HPDE6-E6E7 (cell line): ENCODE data around the gene PKDREJ.
"Not testable (repeated sequence)": the region's sequence is repeated elsewhere in the genome, so short reads cannot be mapped to it uniquely, and the experiment has no call there.

Source experiments
- DNase-seq: peaks from one replicate; pipeline ENCODE4 v3.0.0; 2011; ENCODE audit warnings: missing footprints; ENCODE audit errors: extremely low spot score

Gene PKDREJ, protein sequence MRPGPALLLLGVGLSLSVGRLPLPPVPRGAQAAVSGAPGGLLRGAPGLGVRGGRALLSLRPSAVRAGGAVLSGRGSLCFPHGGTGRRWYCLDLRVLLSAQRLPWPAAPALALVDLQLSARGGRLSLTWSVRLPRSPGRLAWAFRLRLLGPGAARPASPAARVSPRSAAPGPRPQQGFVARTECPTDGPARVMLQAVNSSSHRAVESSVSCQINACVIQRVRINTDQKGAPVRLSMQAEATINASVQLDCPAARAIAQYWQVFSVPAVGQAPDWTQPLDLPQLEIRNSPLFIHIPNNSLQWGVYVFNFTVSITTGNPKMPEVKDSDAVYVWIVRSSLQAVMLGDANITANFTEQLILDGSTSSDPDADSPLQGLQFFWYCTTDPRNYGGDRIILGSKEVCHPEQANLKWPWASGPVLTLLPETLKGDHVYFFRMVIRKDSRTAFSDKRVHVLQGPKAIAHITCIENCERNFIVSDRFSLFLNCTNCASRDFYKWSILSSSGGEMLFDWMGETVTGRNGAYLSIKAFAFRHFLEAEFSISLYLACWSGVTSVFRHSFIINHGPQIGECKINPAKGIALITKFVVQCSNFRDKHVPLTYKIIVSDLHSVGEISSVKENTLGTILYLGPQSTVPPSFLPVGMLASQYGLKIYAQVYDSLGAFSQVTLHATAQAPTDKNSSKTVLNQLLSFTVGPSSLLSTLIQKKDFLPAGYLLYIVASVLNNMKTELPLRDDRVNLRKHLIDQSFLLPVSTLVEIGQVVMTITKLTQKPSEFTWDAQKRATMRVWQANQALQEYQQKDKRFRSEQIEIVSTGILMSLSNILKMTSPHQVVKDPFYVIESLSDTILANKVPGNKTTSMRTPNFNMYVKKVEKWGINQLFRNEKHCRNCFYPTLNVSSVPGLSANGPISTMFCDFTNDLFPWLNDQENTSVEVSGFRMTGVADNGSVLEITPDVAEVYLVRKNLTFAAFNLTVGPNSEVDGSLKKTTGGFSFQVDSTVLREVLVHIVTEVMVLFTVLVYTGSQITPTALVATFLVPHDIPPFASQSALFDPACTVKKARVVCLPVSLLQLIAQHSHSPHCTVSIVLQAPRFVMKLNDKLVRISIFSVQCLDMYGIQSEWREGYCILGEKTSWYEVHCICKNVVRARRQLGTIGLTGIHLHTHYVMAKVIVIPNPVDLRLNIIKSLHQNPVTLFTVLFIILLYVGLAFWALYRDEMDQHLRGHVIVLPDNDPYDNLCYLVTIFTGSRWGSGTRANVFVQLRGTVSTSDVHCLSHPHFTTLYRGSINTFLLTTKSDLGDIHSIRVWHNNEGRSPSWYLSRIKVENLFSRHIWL (N-terminal part only)

DNA sequence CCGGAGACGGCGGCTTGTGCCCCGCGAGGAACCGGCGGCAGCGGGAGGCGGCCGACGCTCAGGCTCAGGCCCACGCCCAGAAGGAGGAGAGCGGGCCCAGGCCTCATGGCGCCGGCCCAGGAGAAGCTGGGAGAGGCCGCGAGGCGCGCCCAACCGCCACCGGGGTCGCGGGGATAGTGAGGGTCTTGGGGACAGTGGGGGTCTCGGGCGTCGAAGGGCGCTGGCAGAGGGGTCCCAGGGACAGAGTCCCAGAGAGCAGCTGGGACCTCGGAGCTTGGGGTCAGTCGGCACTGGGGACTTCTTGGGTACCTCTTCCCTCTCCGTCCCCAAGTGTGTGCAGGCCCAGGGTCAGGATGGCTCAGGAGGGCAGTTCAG lies at the start of gene PKDREJ:
Gene PKDREJ (minus strand): TSS at position 128 of the 375 bp plus-strand sequence. CDS start 21 bp downstream, at position 107.
- no peak for DNase-seq

DNA sequence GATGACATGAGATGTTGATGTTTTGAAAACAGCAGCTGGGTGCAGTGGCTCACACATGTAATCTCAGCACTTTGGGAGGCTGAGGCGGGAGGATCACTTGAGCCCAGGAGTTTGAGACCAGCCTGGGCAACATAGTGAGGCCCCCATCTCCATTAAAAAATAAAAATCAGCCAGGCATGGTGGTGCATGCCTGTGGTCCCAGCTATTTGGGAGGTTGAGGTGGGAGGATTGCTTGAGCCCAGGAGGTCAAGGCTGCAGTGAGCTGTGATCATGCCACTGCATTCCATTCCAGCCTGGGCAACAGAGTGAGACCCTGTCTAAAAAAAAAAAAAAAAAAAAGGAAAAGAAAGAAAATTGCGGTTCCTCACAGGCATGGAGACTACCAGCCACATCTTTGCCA lies 49.7 kb upstream of the PKDREJ start:
- not testable (repeated sequence) for DNase-seq

DNA sequence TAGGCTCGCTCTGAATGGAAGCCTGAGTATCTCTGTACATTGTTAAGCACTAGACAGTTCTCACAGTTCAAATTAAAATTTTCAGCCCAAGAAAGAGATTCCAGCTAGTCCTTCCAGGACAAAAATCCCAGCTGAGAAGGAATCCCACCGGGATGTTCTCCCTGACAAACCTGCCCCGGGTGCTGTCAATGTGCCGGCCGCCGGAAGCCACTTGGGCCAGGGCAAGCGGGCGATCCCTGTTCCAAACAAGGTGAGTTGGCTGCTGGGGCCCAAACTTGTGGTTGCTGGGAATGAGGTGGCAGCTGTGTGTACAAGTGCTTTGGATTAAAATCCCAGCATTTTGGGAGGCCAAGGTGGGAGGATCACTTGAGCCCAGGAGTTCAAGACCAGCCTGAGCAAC lies 48.9 kb upstream of the PKDREJ start:
- DNase-seq: no peak

DNA sequence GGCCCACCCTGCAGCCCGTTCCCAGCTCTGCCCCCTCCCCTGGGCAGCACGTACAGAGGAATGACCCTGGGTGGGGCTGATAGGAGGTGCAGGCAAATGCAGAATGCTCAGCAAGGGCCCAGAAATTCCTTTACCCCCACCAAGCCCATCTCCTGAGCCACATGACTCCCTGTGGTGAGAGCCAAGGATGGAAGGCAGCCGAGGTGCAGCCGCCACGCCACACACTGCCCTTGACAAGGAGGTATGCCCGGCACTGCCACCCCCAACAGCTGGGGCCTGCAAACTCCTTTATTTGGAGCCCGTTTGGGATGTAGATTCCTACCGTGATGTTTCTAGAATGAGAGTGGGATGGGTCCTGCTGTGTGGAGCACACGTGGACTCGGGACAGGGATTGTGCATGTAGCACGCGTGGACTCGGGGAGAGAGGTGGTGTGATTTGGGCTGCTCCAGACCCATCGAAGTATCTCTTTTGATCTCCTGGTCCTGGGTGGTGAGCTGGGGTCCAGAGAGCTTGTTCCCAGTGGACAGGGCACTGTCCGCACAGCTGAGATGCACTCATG lies 46.5 kb upstream of the PKDREJ start:
- DNase-seq: no peak

DNA sequence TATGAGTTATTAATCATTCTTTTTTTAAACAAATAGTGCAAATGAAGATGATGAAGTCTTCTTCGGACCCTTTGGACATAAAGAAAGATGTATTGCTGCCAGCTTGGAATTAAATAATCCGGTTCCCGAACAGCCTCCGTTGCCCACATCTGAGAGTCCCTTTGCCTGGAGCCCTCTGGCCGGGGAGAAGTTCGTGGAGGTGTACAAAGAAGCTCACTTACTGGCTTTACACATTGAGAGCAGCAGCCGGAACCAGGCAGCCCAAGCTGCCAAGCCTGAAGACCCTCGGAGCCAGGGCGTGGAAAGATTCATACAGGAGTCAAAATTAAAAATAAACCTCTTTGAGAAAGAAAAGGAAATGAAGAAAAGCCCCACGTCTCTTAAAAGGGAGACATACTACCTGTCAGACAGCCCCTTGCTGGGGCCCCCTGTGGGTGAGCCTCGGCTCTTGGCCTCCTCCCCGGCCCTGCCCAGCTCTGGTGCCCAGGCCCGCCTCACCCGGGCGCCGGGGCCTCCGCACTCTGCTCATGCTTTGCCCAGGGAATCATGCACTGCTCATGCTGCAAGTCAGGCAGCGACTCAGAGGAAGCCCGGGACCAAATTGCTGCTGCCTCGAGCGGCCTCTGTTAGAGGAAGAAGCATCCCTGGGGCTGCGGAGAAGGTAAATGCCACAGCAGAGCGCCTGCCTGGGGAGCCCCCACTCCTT lies 45.3 kb upstream of the PKDREJ start:
- no peak for DNase-seq

DNA sequence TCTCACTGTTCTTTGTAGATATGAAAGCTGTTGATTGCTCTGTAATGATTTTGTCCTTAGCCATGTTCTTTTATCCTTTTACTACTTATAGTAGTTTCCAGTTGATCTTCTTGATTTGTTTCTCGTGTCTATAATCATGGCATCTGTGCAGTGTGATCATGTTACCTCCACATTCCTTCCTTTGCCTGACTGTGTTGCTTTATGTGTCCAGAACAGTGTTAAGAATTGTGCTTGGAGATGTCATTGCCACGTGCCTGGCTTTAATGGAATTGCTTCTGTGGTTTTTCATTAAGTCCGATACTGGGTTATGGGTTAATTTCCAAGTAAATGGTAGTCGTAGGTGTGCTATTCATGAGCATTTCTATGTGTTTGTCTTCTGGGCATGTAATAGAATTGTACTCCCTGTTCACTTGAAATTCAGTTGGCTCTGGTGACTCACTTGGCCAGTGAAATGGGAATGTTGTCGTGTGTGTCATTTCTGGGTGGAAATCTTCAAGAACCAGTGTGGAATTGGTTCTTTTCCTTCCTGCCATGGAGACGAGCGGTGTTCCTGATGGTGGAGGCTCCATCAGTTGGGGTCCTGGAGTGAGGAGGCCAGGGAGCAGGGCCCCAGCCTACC lies 40.3 kb upstream of the PKDREJ start:
- no peak for DNase-seq

DNA sequence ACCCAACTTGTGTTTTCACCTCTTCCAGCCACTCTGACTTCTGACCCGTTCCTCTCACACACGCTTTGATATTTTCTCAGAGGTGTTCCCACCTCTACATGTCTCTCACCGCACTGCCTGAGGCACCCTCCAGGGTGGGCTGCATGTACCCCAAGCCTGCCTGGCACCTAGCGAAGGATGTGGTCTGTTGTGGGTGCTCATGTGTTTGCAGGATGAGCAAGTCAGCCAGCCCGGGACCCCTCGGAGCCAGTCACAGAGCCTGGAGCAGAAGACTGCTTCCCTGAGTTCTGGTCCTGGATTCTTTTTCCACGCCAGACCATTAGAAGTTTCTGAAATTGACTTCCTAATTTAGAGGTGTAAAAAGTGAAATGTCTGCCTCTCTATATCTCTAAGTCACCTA lies 37.3 kb upstream of the PKDREJ start:
- DNase-seq: no peak

DNA sequence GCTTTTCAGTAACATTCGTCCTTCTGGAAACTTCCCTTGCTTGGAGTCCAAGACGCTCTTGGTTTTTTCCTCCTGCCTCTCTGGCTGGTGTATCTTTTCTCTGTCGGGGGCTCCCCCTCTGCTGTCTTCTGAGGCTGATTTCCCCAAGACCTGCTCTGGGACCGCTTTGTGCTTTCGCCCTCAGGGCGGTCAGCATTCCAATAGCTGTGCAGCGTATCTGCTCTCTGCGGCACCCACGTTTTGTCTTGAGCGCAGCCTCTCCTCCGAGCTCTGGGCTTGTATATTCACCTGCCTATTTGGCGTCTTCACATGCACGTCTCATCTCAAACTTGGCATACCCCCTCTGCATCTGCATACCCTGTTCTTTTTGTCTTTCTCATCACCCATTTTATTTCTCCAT lies 36.0 kb upstream of the PKDREJ start:
- DNase-seq: no peak

DNA sequence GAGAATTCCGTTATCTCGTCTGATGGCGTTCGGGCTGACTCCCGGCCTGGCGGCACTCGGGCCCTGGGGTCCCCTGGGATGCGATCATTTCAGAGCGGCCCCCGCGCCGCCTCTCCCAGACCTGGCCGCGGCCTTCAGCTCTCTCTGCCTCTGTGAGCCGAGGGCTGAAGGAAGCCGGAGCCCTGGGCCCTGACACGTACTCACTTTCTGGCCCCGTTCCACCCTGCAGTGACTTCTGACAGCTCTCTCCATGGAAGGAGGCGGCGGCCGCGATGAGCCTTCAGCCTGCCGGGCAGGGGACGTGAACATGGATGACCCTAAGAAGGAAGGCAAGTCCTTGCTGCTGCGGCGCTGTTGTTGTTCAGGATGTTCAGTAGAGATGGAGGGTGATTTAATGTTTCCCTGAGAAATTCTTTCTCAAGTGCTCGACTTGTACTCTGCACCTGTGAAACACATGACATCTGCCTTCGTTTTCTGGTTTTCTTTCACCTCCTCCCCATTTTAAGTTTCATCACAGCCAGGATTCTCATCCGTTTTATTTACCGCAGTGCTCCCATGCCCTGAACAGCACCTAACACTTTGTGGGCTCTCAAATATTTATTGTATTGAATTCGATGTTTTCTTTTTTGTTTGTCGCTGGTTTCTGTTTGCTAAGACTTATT lies 34.1 kb upstream of the PKDREJ start:
- DNase-seq: peak; percentile 10

DNA sequence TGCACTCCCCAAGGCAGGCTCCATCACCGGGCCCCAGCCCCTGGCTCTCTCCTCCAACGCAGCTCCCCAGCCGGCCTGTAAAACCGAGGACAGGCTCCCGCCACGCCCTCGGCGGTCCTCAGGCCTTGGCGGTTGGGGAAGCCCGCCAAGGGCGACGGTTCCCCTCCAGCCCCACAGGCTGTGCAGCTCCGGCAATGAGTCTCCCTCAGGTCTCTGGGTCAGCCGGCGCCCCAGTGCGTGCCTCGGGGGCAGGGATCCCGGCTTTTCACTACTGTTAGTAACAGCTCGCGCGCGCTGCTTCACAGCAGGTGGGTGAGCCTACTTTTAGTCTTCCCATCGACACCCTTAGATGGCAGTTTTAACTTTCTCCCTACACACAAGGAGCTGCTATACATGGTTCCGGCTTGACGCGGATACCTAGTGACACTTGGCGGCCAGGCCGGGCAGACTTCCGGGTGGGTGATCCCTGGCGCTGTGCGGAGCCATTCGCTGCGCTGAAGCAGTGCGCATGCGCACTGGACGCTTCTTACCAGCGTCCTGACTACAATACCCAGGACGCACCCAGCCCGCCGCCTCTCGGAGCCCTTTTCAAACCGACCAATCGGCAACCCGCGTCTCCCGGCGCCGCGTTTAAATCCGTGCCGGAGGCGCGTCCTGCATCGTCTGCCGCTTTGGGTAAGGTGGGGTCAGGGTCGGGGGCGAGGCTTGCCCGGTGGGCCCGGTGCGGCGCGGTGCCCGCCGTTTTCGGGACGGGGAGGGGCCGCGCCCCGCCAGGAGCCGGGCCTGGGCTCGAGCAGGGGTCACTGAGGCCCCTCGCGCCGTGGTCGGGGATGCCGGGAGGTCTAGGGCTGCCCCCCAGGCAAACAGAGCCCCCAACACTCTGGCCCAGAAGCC lies 33.4 kb upstream of the PKDREJ start, which contains the start of gene GTSE1:
Gene GTSE1 (plus strand): TSS at position 614 of the 894 bp plus-strand sequence. CDS start 531 bp downstream, outside the sequence.
- peak; percentile 99 for DNase-seq

DNA sequence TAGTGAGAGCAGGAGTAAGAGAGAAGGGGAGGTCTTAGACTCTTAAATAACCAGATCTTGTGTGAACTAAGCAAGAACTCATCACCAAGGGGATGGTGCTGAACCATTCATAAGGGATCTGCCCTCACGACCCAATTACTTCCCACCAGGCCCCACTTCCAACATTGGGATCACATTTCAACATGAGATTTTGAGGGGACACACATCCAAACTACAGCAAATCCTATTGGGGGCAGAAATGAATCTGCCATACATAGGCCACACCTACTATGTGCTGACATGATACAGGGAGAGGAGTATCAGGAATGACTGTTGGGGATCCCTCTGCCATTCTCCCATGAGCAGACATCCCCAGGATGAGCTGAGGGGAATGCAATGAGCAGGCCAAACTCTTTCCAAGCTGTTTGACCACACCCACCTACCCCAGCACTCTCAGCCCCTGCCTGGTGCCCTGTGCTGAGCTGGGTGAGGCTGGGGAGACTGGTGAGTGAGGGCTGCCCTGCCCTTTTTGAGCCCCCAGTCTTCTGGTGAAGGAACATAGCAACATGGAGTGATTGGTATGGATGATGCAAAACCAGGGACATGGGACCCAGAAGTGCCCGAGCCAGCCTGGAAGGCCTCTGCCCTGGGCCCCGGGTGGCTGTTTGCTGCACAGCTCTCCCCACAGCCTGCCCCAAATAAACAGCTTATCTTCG lies 32.3 kb upstream of the PKDREJ start:
- no peak for DNase-seq

DNA sequence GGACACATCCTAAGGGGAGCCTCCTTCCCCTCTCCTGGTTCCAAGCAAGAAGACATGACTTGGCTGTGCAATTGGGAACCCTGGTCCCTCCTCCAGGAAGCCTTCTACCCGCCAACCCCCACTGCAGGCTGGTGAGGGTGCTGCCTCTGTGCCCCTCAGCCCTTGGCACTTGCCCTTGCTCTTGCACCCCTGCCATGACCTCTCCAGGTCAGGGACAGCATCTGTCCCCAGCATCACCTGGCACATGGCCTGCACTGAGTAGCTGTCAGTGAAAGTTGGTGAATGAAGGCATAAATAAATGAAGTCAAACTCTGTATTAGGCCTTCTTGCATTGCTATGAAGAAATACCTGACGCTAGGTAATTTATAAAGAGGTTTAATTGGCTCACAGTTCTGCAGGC lies 31.6 kb upstream of the PKDREJ start:
- DNase-seq: no peak

DNA sequence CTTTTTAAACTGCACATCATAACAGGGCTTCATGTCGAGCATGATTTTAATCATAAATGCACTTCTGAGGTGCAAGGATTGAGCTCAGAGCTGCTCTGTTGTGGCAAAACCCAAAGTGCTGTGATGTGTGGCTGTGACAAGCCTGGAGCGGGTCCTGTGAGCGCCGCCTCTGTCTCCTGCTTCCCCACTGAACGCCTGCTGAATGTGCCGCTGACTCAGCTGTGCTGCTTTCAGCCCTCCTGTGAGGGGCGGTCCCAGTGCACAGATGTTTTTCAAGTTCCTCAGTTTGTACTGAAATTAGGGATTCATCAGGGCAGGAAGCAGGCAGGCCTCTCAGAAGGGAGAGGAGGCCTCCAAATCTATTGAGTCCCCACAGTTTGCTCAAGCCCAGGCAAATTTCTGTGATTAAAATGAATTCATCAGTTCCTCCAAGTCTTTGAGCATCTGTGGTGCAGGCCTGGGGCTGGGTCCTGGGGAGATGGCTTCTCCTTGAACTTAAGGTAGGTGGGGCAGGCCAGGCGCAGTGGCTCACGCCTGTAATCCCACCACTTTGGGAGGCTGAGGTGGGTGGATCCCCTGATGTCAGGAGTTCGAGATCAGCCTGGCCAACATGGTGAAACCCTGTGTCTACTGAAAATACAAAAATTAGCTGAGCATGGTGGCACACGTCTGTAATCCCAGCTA lies 30.6 kb upstream of the PKDREJ start:
- no peak for DNase-seq

DNA sequence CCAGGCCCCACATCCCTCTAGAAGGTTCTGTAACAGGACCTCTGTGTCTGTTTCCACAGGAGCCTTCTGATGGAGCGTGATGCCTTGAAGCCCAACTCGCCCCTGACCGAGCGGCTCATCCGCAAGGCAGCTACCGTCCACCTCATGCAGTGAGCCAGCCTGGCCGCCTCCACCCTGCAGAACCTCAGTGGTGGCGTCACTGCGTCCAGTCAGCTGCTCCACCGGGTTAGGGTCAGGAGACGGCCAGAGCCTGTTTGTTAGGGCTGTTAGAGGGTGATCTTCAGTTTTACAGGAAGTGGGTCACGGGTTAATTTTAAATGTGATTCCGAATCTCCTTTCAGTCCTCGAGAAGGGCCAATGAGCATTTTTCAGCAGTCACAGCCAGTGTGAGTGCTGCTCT lies 29.6 kb upstream of the PKDREJ start:
- no peak for DNase-seq

DNA sequence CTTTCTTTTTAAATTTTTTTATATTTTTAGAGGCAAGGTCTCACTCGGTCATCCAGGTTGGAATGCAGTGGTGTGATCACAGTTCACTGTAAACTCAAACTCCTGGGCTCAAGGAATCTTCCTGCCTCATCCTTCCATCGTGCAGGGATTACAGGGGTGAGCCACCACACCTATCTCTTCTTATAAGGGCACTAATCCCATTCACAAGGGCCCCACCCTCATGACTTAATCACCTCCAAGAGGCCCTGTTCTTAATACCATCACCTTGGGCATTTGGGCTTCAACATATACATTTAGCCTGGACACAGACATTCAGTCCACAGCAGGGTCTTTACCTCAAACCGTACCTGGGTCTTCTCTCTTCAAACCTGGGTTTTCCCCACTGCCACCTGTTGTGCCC lies 29.0 kb upstream of the PKDREJ start:
- DNase-seq: no peak

DNA sequence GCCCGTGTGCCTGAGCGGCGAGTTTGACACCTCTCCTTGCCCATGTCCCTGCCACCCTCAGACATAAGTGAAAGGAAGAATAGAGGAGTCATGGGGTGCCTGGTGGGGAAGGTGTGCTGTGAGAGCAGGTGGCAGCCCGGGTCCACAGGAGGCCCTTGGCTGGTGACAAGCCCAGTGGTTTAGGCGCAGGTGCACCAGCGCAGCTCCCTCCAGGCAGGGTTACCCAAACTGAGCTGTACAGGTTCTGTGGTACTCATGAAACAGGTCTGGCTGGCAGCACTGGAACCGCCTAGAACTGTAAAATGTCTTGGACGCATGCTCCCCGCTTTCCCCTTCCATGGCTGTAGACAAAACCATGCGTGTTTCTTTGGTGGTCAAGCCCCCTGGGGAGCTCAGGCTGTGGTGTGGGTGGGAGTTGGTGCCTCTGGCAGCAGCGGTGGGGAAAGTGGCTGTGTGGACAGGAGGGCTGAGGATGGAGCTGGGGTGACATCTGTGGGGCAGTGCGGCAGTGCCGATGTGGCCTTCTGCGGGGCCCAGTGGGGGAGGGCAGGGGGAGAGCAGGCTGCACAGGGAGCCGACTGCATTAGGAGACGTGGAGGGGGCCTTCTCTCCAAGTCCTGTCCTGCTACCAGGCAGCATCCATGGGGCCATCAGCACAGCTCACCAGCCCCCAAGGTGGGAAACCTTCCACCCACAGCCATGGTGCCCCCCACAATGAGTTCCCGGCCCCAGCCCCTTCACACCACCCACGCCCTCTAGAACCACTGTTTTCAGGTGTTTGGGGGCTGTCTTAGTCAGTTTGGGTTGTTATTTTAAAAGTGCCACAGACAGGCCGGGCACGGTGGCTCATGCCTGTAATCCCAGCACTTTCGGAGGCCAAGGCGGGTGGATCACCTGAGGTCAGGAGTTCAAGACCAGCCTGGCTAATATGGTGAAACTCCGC lies 28.0 kb upstream of the PKDREJ start:
- DNase-seq: no peak
